Body of pancreas (tissue), 4 donors: ENCODE results near the gene OSBPL10. TPM values are rescaled to one million over a fixed set of nuclear protein-coding genes. Genes with fewer than 3 reads are reported as not detected.

Source experiments
- ATAC-seq: fragments of 150-250 bp; one replicate; pipeline ENCODE4 v1.9.1; 2016
- DNase-seq, 4 donors: peaks; one replicate each; pipeline ENCODE4 v3.0.0-alpha.2; 2019
- H3K27ac ChIP-seq, 4 donors: fragments of 200-600 bp; sonication (generic); 1 replicate in 3 of 4; 2 replicates in 1 of 4; pipeline versions ENCODE4 v1.5.1 to v1.6.1; 2016 to 2019; ENCODE audit warnings: mild to moderate bottlenecking in 1 of 4, mixed read lengths in 1 of 4, moderate library complexity in 1 of 4
- H3K27me3 ChIP-seq, 2 donors: fragments of 200-600 bp; sonication (generic); one replicate each; pipeline ENCODE4 v1.6.0; 2016; ENCODE audit warnings: mild to moderate bottlenecking in 1 of 2
- H3K36me3 ChIP-seq, 2 donors: fragments of 200-600 bp; sonication (generic); replicated peaks in 1 of 2; 2 replicates each; pipeline ENCODE4 v1.5.1; 2016; ENCODE audit warnings: low read depth in 2 of 2; ENCODE audit not compliant: insufficient read depth in 1 of 2
- H3K4me1 ChIP-seq: fragments of 200-600 bp; sonication (generic); one replicate; pipeline ENCODE4 v1.6.0; 2016
- H3K4me3 ChIP-seq, 2 donors: fragments of 200-600 bp; sonication (generic); 1 replicate in 1 of 2; 2 replicates in 1 of 2; pipeline ENCODE4 v1.5.1; 2016 to 2019
- H3K9me3 ChIP-seq, 3 donors: fragments of 200-600 bp; sonication (generic); 1 replicate in 2 of 3; 2 replicates in 1 of 3; pipeline ENCODE4 v1.5.1; 2016
- CTCF ChIP-seq, 7 experiments: fragments of 450-650 bp in 4 of 7; fragments of 200-600 bp in 3 of 7; sonication (generic) in 3 of 7; IDR thresholded peaks; one replicate each; pipeline ENCODE4 v1.5.1; 2016 to 2019; ENCODE audit warnings: antibody characterized with exemption in 7 of 7
- POLR2A ChIP-seq, 3 donors: fragments of 450-650 bp; IDR thresholded peaks; one replicate each; pipeline ENCODE4 v1.6.1; 2016; ENCODE audit warnings: antibody characterized with exemption in 3 of 3, mild to moderate bottlenecking in 2 of 3
- WGBS, 2 donors: methylation state at CpG; one replicate each; pipeline ENCODE4 v1.1.5; 2017; 5-methylcytosine and 5-hydroxymethylcytosine counted together
- intact Hi-C: fragments of 100-400 bp; cut with DNase I; formaldehyde crosslinking; loops from one replicate; pipeline ENCODE4 v1.15.1; 2023
- total RNA-seq, 2 donors: library from RNA; depleted of rRNA; stranded (reverse); fragments of >200 nt; gene quantifications; one replicate each; pipeline ENCODE4 v1.1.0, GENCODE V29; 2016

OSBPL10 gene
- total RNA-seq, 2 donors from 2014 or later, result 3.4 to 27.0 TPM

- no peak overlapping the region for H3K27ac ChIP-seq
- no peak for DNase-seq
- intact Hi-C loops, result no loop called here
- 74 to 75% methylated on average over 3 of the region's 3 CpGs for WGBS, 2 donors
- no peak for ATAC-seq
- H3K4me1 ChIP-seq, result no peaks in the 10 kb centered on the region
- H3K27me3 ChIP-seq, result no peaks in the 10 kb centered on the region
- H3K9me3 ChIP-seq, result no peaks in the 10 kb centered on the region
- no peak overlapping the region for H3K4me3 ChIP-seq
- TF ChIP-seq POLR2A (IDR thresholded peaks at IDR 0.05) (no peak), CTCF (IDR thresholded peaks at IDR 0.05) (no peak)
- no peaks in the 10 kb centered on the region for H3K36me3 ChIP-seq
Observed at GRCh38 chr3:31858439-31858838, 122.6 kb downstream of the OSBPL10 start.

- Histone ChIP-seq H3K27ac (no peak overlapping the region), H3K4me1 (peaks cover 4% of the 10 kb centered on the region), H3K4me3 (no peak overlapping the region), H3K27me3 (no peaks in the 10 kb centered on the region), H3K36me3 (no peaks in the 10 kb centered on the region), H3K9me3 (no peaks in the 10 kb centered on the region)
- DNase-seq (no peak), ATAC-seq (no peak)
- 39 to 44% methylated on average over 3 of the region's 3 CpGs for WGBS, 2 donors
- no peak for TF ChIP-seq POLR2A (IDR thresholded peaks at IDR 0.05)
- TF ChIP-seq CTCF (IDR thresholded peaks at IDR 0.05), result no peak
- intact Hi-C loops, result no loop called here
Observed at GRCh38 chr3:31853580-31853979, 127.5 kb downstream of the OSBPL10 start.

- no peak for ATAC-seq
- H3K27ac ChIP-seq, result no peak overlapping the region
- no peak for DNase-seq
- WGBS, 2 donors, result 74 to 81% methylated on average over 4 to 10 of the region's 10 CpGs
- H3K36me3 ChIP-seq, result no peaks in the 10 kb centered on the region
- no peaks in the 10 kb centered on the region for H3K9me3 ChIP-seq
- intact Hi-C loops, result no loop called here
- H3K27me3 ChIP-seq, result no peaks in the 10 kb centered on the region
- no peak overlapping the region for H3K4me3 ChIP-seq
- H3K4me1 ChIP-seq, result peaks cover 12% of the 10 kb centered on the region
- TF ChIP-seq CTCF (IDR thresholded peaks at IDR 0.05) (no peak), POLR2A (IDR thresholded peaks at IDR 0.05) (no peak)
Observed at GRCh38 chr3:31851278-31851677, 129.8 kb downstream of the OSBPL10 start.

GRCh38 chr3:31848911-31849310 lies 132.2 kb downstream of the OSBPL10 start:
- H3K4me3 ChIP-seq, result no peak overlapping the region
- H3K9me3 ChIP-seq, result no peaks in the 10 kb centered on the region
- H3K36me3 ChIP-seq, result no peaks in the 10 kb centered on the region
- DNase-seq (no peak), ATAC-seq (no peak)
- no peak overlapping the region for H3K27ac ChIP-seq
- intact Hi-C loops, result no loop called here
- no peaks in the 10 kb centered on the region for H3K27me3 ChIP-seq
- no peak for TF ChIP-seq CTCF (IDR thresholded peaks at IDR 0.05)
- TF ChIP-seq POLR2A (IDR thresholded peaks at IDR 0.05), result no peak
- peaks cover 12% of the 10 kb centered on the region for H3K4me1 ChIP-seq

- intact Hi-C loops, result no loop called here
- H3K27ac ChIP-seq, result no peak overlapping the region
- 46 to 47% methylated on average over 6 of the region's 6 CpGs for WGBS, 2 donors
- no peak overlapping the region for H3K4me3 ChIP-seq
- DNase-seq, result no peak
- H3K36me3 ChIP-seq, result no peaks in the 10 kb centered on the region
- TF ChIP-seq POLR2A (IDR thresholded peaks at IDR 0.05), result no peak
- no peak for TF ChIP-seq CTCF (IDR thresholded peaks at IDR 0.05)
- peaks cover 12% of the 10 kb centered on the region for H3K4me1 ChIP-seq
- no peak for ATAC-seq
- no peaks in the 10 kb centered on the region for H3K27me3 ChIP-seq
- H3K9me3 ChIP-seq, result no peaks in the 10 kb centered on the region
Observed at GRCh38 chr3:31848163-31848818, 132.8 kb downstream of the OSBPL10 start.
